SK-N-SH (cell line): ENCODE data around the gene SH3BP1. TPM values are rescaled to one million over a fixed set of nuclear protein-coding genes. Genes with fewer than 3 reads are reported as not detected.

Experiments used
- CTCF ChIA-PET: fragments of 300-600, 350-600 bp; formaldehyde crosslinking; extraction: SDS; loops from one replicate; lab custom pipeline; 2021; lab: Yijun Ruan, JAX
- POLR2A ChIA-PET: fragments of 350-600 bp; sonication (Branson Sonifier 250); formaldehyde crosslinking; extraction: SDS; loops from one replicate; lab custom pipeline; 2020; ENCODE audit warnings: antibody characterized with exemption, inconsistent platforms; lab: Yijun Ruan, JAX
- DNase-seq: peaks from one replicate; pipeline ENCODE4 v3.0.0; 2012
- H2AFZ ChIP-seq: fragments of 200-600 bp; sonication (generic); 2 replicates; pipeline ENCODE4 v1.8.1; 2016; ENCODE audit warnings: antibody characterized with exemption, mild to moderate bottlenecking, low read depth
- H3F3A ChIP-seq: fragments of 200-600 bp; sonication (generic); replicated peaks from 2 replicates; pipeline ENCODE3; 2016; ENCODE audit warnings: antibody characterized with exemption, mild to moderate bottlenecking; ENCODE audit not compliant: insufficient read depth
- H3K27ac ChIP-seq, 2 experiments: fragments of 200-500 bp in 1 of 2; fragments of 200-600 bp in 1 of 2; sonication (Bioruptor generic) in 1 of 2; sonication (generic), shearing (Covaris generic) in 1 of 2; 2 replicates each; pipeline versions ENCODE4 v1.5.1 to v1.6.1; 2014 to 2016; ENCODE audit warnings: low read depth in 2 of 2, inconsistent platforms in 1 of 2, low read length in 1 of 2, mild to moderate bottlenecking in 1 of 2, mixed read lengths in 1 of 2
- H3K27me3 ChIP-seq: fragments of 200-600 bp; sonication (generic), shearing (Covaris generic); 2 replicates; pipeline ENCODE4 v1.6.1; 2016; ENCODE audit warnings: mixed run types; ENCODE audit not compliant: insufficient read depth
- H3K36me3 ChIP-seq, 2 experiments: fragments of 200-500 bp in 1 of 2; fragments of 200-600 bp in 1 of 2; sonication (Bioruptor generic) in 1 of 2; sonication (generic) in 1 of 2; replicated peaks in 1 of 2; 2 replicates each; pipeline versions ENCODE3 to v1.5.1; 2014 to 2016; ENCODE audit warnings: low read length in 1 of 2, mild to moderate bottlenecking in 1 of 2; ENCODE audit not compliant: insufficient read depth in 2 of 2, control insufficient read depth in 1 of 2
- H3K4me1 ChIP-seq, 2 experiments: fragments of 200-500 bp in 1 of 2; fragments of 200-600 bp in 1 of 2; sonication (Bioruptor generic) in 1 of 2; sonication (generic), shearing (Covaris generic) in 1 of 2; 2 replicates each; pipeline versions ENCODE4 v1.5.1 to v1.6.1; 2014 to 2016; ENCODE audit warnings: low read depth in 1 of 2, low read length in 1 of 2, mixed run types in 1 of 2; ENCODE audit not compliant: insufficient read depth in 2 of 2, control insufficient read depth in 1 of 2
- H3K4me2 ChIP-seq: fragments of 200-600 bp; sonication (generic), shearing (Covaris generic); 2 replicates; pipeline ENCODE4 v1.6.1; 2017; ENCODE audit warnings: mixed run types
- H3K4me3 ChIP-seq, 2 experiments: fragments of 200-500 bp in 1 of 2; fragments of 200-600 bp in 1 of 2; sonication (Bioruptor generic) in 1 of 2; sonication (generic), shearing (Covaris generic) in 1 of 2; 2 replicates each; pipeline versions ENCODE4 v1.5.1 to v1.8.1; 2014 to 2016; ENCODE audit warnings: low read depth in 2 of 2, inconsistent platforms in 1 of 2, low read length in 1 of 2, mild to moderate bottlenecking in 1 of 2, mixed read lengths in 1 of 2, moderate library complexity in 1 of 2
- H3K79me2 ChIP-seq: fragments of 200-600 bp; sonication (generic); 2 replicates; pipeline ENCODE4 v1.8.1; 2017; ENCODE audit warnings: mild to moderate bottlenecking; ENCODE audit not compliant: insufficient read depth
- H3K9ac ChIP-seq: fragments of 200-600 bp; sonication (generic); 2 replicates; pipeline ENCODE4 v1.6.1; 2017; ENCODE audit warnings: mixed run types
- H3K9me2 ChIP-seq: fragments of 200-600 bp; sonication (generic); 2 replicates; pipeline ENCODE4 v1.6.1; 2017; ENCODE audit warnings: mixed run types
- H3K9me3 ChIP-seq: fragments of 200-600 bp; sonication (generic); 2 replicates; pipeline ENCODE4 v1.6.1; 2017; ENCODE audit warnings: mixed run types, mild to moderate bottlenecking, moderate library complexity
- H4K20me1 ChIP-seq: fragments of 200-600 bp; sonication (generic); 2 replicates; pipeline ENCODE4 v1.6.1; 2017; ENCODE audit warnings: mild to moderate bottlenecking, mixed run types; ENCODE audit not compliant: insufficient read depth
- EP300 ChIP-seq, 2 experiments: IDR thresholded peaks; 2 replicates each; pipeline versions ENCODE4 v1.4.0 to v1.6.1; 2012; ENCODE audit warnings: borderline replicate concordance in 1 of 2, low read depth in 1 of 2, low read length in 1 of 2
- FOSL2 ChIP-seq: IDR thresholded peaks from 2 replicates; pipeline ENCODE4 v1.4.0; 2012; ENCODE audit warnings: low read depth, mild to moderate bottlenecking, moderate library complexity, borderline replicate concordance
- FOXJ3 ChIP-seq: sonication (generic); formaldehyde crosslinking; IDR thresholded peaks from 2 replicates; pipeline ENCODE4 v1.5.1; 2020; ENCODE audit warnings: mild to moderate bottlenecking, missing genetic modification reagents
- JUND ChIP-seq: IDR thresholded peaks from 2 replicates; pipeline ENCODE4 v1.4.0; 2012
- NRF1 ChIP-seq: IDR thresholded peaks from 2 replicates; pipeline ENCODE4 v1.6.1; 2012; ENCODE audit warnings: low read depth, mild to moderate bottlenecking, low read length
- RXRA ChIP-seq: IDR thresholded peaks from 2 replicates; pipeline ENCODE4 v1.4.0; 2012; ENCODE audit warnings: low read depth, mild to moderate bottlenecking, borderline replicate concordance
- TAF1 ChIP-seq: IDR thresholded peaks from 2 replicates; pipeline ENCODE4 v1.6.1; 2012; ENCODE audit warnings: low read depth, mild to moderate bottlenecking, low read length, moderate library complexity, borderline replicate concordance
- WGBS: methylation state at CpG from one replicate; pipeline ENCODE4 v1.1.6; 2017; ENCODE audit warnings: low lambda C conversion rate; 5-methylcytosine and 5-hydroxymethylcytosine counted together
- polyA plus RNA-seq, 3 experiments: library from polyadenylated mRNA; depleted of rRNA; stranded (reverse); fragments of >200 nt; gene quantifications; 2 replicates each; pipeline ENCODE4 v1.2.3, GENCODE V29; 2012
- small RNA-seq, 7 experiments: library from RNA; depleted of rRNA; stranded (forward); fragments of <200 nt; gene quantifications; one replicate each; pipeline ENCODE3, GENCODE V24; 2012
- TF ChIP-seq, protein P1 (sequence below): IDR thresholded peaks from 2 replicates; pipeline ENCODE4 v1.4.0; 2012; ENCODE audit warnings: low read depth
- TF ChIP-seq, protein P2 (sequence below): fragments of 200-600 bp; sonication (generic); IDR thresholded peaks from 2 replicates; pipeline ENCODE4 v1.6.1; 2017; ENCODE audit warnings: antibody characterized with exemption, mild to moderate bottlenecking, moderate library complexity
- TF ChIP-seq, protein P3 (sequence below): fragments of 150-350 bp; IDR thresholded peaks from 2 replicates; pipeline ENCODE4 v1.6.1; 2017; ENCODE audit warnings: antibody characterized with exemption, low read length, low read depth, borderline replicate concordance

Gene SH3BP1
- polyA plus RNA-seq, 1 of the 3 experiments (the other 2 are of a cell fraction): 8.9 TPM

DNA sequence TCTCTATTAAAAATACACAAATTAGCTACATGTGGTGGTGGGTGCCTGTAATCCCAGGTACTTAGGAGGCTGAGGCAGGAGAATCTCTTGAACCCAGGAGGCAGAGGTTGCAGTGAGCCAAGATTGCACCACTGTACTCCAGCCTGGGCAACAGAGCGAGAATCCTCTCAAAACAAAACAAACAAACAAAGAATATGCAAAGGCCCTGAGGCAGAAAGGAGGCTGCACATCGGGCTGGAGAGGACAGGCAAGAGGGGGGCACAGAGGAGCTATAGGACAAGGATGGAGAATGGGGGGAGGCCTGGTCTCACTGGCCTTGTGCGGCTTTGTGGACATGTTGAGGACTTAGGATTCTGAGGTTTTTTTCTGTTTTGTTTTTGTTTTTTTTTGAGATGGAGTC, 65.7 kb downstream of the SH3BP1 start:
- 94% methylated on average over 3 of the region's 3 CpGs for WGBS
- H2AFZ ChIP-seq: no peak overlapping the region
- no peak overlapping the region for H3K9ac ChIP-seq
- no peaks in the 10 kb centered on the region for H3K9me3 ChIP-seq
- DNase-seq: no peak
- no peak overlapping the region for H3K4me3 ChIP-seq
- TF ChIP-seq RXRA (no peak), JUND (no peak), FOSL2 (no peak), EP300 (IDR thresholded peaks at IDR 0.05; ENCODE audit: borderline replicate concordance in 1 of 2, low read depth in 1 of 2, low read length in 1 of 2) (no peak), NRF1 (no peak), FOXJ3 (CRISPR knock-in tag) (no peak), TAF1 (no peak)
- TF ChIP-seq, protein P1, sequence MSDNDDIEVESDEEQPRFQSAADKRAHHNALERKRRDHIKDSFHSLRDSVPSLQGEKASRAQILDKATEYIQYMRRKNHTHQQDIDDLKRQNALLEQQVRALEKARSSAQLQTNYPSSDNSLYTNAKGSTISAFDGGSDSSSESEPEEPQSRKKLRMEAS: no peak
- TF ChIP-seq, protein P2, sequence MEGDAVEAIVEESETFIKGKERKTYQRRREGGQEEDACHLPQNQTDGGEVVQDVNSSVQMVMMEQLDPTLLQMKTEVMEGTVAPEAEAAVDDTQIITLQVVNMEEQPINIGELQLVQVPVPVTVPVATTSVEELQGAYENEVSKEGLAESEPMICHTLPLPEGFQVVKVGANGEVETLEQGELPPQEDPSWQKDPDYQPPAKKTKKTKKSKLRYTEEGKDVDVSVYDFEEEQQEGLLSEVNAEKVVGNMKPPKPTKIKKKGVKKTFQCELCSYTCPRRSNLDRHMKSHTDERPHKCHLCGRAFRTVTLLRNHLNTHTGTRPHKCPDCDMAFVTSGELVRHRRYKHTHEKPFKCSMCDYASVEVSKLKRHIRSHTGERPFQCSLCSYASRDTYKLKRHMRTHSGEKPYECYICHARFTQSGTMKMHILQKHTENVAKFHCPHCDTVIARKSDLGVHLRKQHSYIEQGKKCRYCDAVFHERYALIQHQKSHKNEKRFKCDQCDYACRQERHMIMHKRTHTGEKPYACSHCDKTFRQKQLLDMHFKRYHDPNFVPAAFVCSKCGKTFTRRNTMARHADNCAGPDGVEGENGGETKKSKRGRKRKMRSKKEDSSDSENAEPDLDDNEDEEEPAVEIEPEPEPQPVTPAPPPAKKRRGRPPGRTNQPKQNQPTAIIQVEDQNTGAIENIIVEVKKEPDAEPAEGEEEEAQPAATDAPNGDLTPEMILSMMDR: no peak
- TF ChIP-seq, protein P3, sequence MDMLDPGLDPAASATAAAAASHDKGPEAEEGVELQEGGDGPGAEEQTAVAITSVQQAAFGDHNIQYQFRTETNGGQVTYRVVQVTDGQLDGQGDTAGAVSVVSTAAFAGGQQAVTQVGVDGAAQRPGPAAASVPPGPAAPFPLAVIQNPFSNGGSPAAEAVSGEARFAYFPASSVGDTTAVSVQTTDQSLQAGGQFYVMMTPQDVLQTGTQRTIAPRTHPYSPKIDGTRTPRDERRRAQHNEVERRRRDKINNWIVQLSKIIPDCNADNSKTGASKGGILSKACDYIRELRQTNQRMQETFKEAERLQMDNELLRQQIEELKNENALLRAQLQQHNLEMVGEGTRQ: no peak
- no peak overlapping the region for H3K27ac ChIP-seq
- ChIA-PET POLR2A (no interaction called here), CTCF (interaction anchor here (0.8 to 1.6 kb wide), 2 partner anchors 24 to 62 kb away, joined by 3 to 5 read pairs; no protein-coding TSS in a partner anchor)
- no peaks in the 10 kb centered on the region for H3F3A ChIP-seq
- H3K27me3 ChIP-seq: no peaks in the 10 kb centered on the region
- peaks cover 0 to 6% of the 10 kb centered on the region in 2 experiments for H3K36me3 ChIP-seq
- no peaks in the 10 kb centered on the region for H3K79me2 ChIP-seq
- no peak overlapping the region for H3K4me2 ChIP-seq
- no peaks in the 10 kb centered on the region for H3K4me1 ChIP-seq
- H4K20me1 ChIP-seq: no peaks in the 10 kb centered on the region
- H3K9me2 ChIP-seq: no peaks in the 10 kb centered on the region

Small RNA genes within 50 kb of the gene (small RNA-seq; reads per million reads assigned to genes)
- gene RN7SL385P: 0 reads per million in 7 experiments

Other genes starting within 250 kb of the SH3BP1 start
- gene ELFN2, start 212.2 kb upstream of the SH3BP1 start, polyA plus RNA-seq (2012; rRNA removed): 2.4 and 2.8 TPM in 2 replicates
- gene MFNG, start 153.3 kb upstream of the SH3BP1 start, polyA plus RNA-seq (2012; rRNA removed): 0.18 and 0.34 TPM in 2 replicates
- 13.9 and 14.5 TPM in 2 replicates for gene CARD10, start 120.3 kb upstream of the SH3BP1 start, polyA plus RNA-seq (2012; rRNA removed)
- 11.5 and 24.9 TPM in 2 replicates for gene CDC42EP1, start 79.2 kb upstream of the SH3BP1 start, polyA plus RNA-seq (2012; rRNA removed)
- not detected in 2 replicates for gene LGALS2, start 59.6 kb upstream of the SH3BP1 start, polyA plus RNA-seq (2012; rRNA removed)
- 81.1 and 99.4 TPM in 2 replicates for gene GGA1, start 30.8 kb upstream of the SH3BP1 start, polyA plus RNA-seq (2012; rRNA removed)
- 22.5 and 24.5 TPM in 2 replicates for gene PDXP, start 19.1 kb downstream of the SH3BP1 start, polyA plus RNA-seq (2012; rRNA removed)
- 9,680 and 12,045 TPM in 2 replicates for gene LGALS1, start 36.0 kb downstream of the SH3BP1 start, polyA plus RNA-seq (2012; rRNA removed)
- 48.2 and 52.2 TPM in 2 replicates for gene NOL12, start 46.7 kb downstream of the SH3BP1 start, polyA plus RNA-seq (2012; rRNA removed)
- 43.6 and 47.3 TPM in 2 replicates for gene TRIOBP, start 57.4 kb downstream of the SH3BP1 start, polyA plus RNA-seq (2012; rRNA removed)
- 20.3 and 24.2 TPM in 2 replicates for gene GCAT, start 168.3 kb downstream of the SH3BP1 start, polyA plus RNA-seq (2012; rRNA removed)
- gene GALR3, start 183.7 kb downstream of the SH3BP1 start, polyA plus RNA-seq (2012; rRNA removed): not detected in 2 replicates
- 27.5 and 27.6 TPM in 2 replicates for gene ANKRD54, start 204.7 kb downstream of the SH3BP1 start, polyA plus RNA-seq (2012; rRNA removed)
- 478 and 642 TPM in 2 replicates for gene EIF3L, start 209.8 kb downstream of the SH3BP1 start, polyA plus RNA-seq (2012; rRNA removed)